ENCODE measurements around the gene SMAP1.

DNA sequence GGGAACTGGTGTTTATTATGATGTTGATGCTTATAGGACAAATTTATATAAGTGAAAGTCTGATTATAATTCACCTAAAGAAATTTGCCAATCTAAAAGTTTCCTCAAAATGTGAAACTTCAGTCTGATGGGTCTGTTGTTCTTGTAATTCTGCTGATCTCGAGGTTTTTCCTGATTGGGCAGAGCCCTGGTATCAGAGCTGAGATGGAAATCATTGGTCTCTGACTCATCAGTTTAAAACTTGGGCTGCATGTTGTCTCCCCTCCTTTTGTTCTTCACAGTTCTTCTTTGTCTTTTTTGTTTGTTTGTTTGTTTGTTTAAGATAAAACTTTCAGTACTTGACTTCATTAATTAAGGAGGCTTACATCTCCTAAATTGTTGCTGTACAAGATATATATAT, 5.9 kb downstream of the SMAP1 start:
- TF ChIP-seq REST (IDR thresholded peaks at IDR 0.05; ENCODE audit: insufficient read depth in 1 of 2, low read depth in 2 of 2, low read length in 2 of 2) (no peak), TAF1 (IDR thresholded peaks at IDR 0.05; ENCODE audit: borderline replicate concordance, insufficient read depth, low read length) (no peak), POLR2AphosphoS5 (IDR thresholded peaks at IDR 0.05; ENCODE audit: low read depth, low read length) (no peak)

Data from PFSK-1 (cell line).